Astrocyte (in vitro differentiated cells and primary cell): ENCODE data around the gene NAALADL2. TPM values are rescaled to one million over a fixed set of nuclear protein-coding genes. Genes with fewer than 3 reads are reported as not detected.
"Not testable (repeated sequence)": the region's sequence is repeated elsewhere in the genome, so short reads cannot be mapped to it uniquely, and the experiment has no call there.

Experiments
- DNase-seq: peaks from one replicate; pipeline ENCODE4 v3.0.0-alpha.2; 2010; ENCODE audit warnings: low read depth
- FAIRE-seq: peaks from 2 replicates; lab custom pipeline; 2011; peaks lifted over from hg19 to GRCh38; lab: Jason Lieb, UNC
- H2AFZ ChIP-seq: 2 replicates; pipeline ENCODE4 v1.6.0; 2012; ENCODE audit warnings: low read depth, low read length, inconsistent platforms
- H3K27ac ChIP-seq: 2 replicates; pipeline ENCODE4 v1.5.1; 2011; ENCODE audit warnings: low read depth, low read length, inconsistent platforms
- H3K27me3 ChIP-seq: 2 replicates; pipeline ENCODE4 v1.6.0; 2011; ENCODE audit warnings: low read length, inconsistent platforms; ENCODE audit not compliant: insufficient read depth
- H3K36me3 ChIP-seq: 2 replicates; pipeline ENCODE4 v1.5.1; 2011; ENCODE audit warnings: low read length, inconsistent platforms; ENCODE audit not compliant: insufficient read depth
- H3K4me1 ChIP-seq: 2 replicates; pipeline ENCODE4 v1.5.1; 2011; ENCODE audit warnings: low read length, inconsistent platforms; ENCODE audit not compliant: insufficient read depth
- H3K4me2 ChIP-seq: 2 replicates; pipeline ENCODE4 v1.6.0; 2012; ENCODE audit warnings: low read length, inconsistent platforms
- H3K4me3 ChIP-seq: 2 replicates; pipeline ENCODE4 v1.5.1; 2011; ENCODE audit warnings: low read depth, mild to moderate bottlenecking, low read length, inconsistent platforms; ENCODE audit not compliant: insufficient read depth
- H3K79me2 ChIP-seq: 2 replicates; pipeline ENCODE4 v1.6.0; 2012; ENCODE audit warnings: mild to moderate bottlenecking, low read length, inconsistent platforms; ENCODE audit not compliant: insufficient read depth
- H3K9ac ChIP-seq: 2 replicates; pipeline ENCODE4 v1.6.0; 2012; ENCODE audit warnings: mild to moderate bottlenecking, low read length, inconsistent platforms
- H3K9me3 ChIP-seq: 2 replicates; pipeline ENCODE4 v1.5.1; 2012; ENCODE audit warnings: low read depth, mild to moderate bottlenecking, low read length, inconsistent platforms; ENCODE audit not compliant: insufficient read depth
- H4K20me1 ChIP-seq: 2 replicates; pipeline ENCODE4 v1.6.0; 2012; ENCODE audit warnings: low read length, inconsistent platforms; ENCODE audit not compliant: insufficient read depth
- H3K27ac Mint-ChIP-seq: one replicate; pipeline ENCODE4 v1.8.0; 2021; ENCODE audit warnings: mild to moderate bottlenecking, mixed read lengths; ENCODE audit not compliant: unreplicated experiment
- H3K27me3 Mint-ChIP-seq: one replicate; pipeline ENCODE4 v1.8.0; 2021; ENCODE audit warnings: low read depth, mixed read lengths; ENCODE audit not compliant: unreplicated experiment
- H3K36me3 Mint-ChIP-seq: one replicate; pipeline ENCODE4 v1.8.0; 2021; ENCODE audit warnings: low read depth, mixed read lengths; ENCODE audit not compliant: unreplicated experiment
- H3K4me1 Mint-ChIP-seq: one replicate; pipeline ENCODE4 v1.8.0; 2021; ENCODE audit warnings: low read depth, mixed read lengths; ENCODE audit not compliant: unreplicated experiment
- H3K4me3 Mint-ChIP-seq: one replicate; pipeline ENCODE4 v1.8.0; 2021; ENCODE audit warnings: mild to moderate bottlenecking, moderate library complexity, mixed read lengths; ENCODE audit not compliant: unreplicated experiment
- H3K9me3 Mint-ChIP-seq: one replicate; pipeline ENCODE4 v1.8.0; 2021; ENCODE audit warnings: mild to moderate bottlenecking, mixed read lengths; ENCODE audit not compliant: unreplicated experiment
- EZH2 ChIP-seq: IDR thresholded peaks from 2 replicates; pipeline ENCODE4 v1.6.1; 2012; ENCODE audit warnings: mild to moderate bottlenecking, low read length, inconsistent platforms; ENCODE audit not compliant: insufficient read depth
- total RNA-seq: library from RNA; stranded (reverse); gene quantifications from 2 replicates; pipeline ENCODE4 v1.2.1, GENCODE V29; 2021
- TF ChIP-seq, protein P1 (sequence below): IDR thresholded peaks from 2 replicates; pipeline ENCODE4 v1.5.1; 2011; ENCODE audit warnings: low read depth, mild to moderate bottlenecking, inconsistent platforms, low read length, moderate library complexity; ENCODE audit not compliant: insufficient read depth

NAALADL2 gene
- total RNA-seq, 1 donor from 2014 or later, result 2.7 TPM

DNA sequence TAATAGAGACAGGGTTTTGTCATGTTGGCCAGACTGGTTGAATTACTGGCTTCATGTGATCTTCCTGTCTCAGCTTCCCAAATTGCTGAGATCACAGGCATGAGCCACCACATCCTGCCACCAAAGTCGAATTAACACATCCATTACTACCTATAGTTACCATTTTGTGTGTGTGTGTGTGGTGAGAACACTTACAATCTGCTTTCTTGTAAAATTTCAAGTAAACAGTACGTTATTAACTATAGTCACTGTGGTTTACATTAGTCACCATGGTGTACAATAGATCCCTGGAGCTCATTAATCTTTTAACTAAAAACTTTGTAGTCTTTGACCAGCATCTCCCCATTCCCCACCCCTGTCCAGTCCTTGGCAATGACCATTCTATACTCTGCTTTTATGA, 270.0 kb downstream of the NAALADL2 start:
- H3K9me3 ChIP-seq, result peaks cover 3% of the 10 kb centered on the region
- H3K4me1 Mint-ChIP-seq, result no peaks in the 10 kb centered on the region
- DNase-seq, result peak; percentile 91
- no peaks in the 10 kb centered on the region for H3K36me3 ChIP-seq
- no peaks in the 10 kb centered on the region for H3K79me2 ChIP-seq
- no peak overlapping the region for H3K9ac ChIP-seq
- H3K4me1 ChIP-seq, result no peaks in the 10 kb centered on the region
- H3K27me3 ChIP-seq, result no peaks in the 10 kb centered on the region
- peaks cover 3% of the 10 kb centered on the region for H3K9me3 Mint-ChIP-seq
- TF ChIP-seq, protein P1, sequence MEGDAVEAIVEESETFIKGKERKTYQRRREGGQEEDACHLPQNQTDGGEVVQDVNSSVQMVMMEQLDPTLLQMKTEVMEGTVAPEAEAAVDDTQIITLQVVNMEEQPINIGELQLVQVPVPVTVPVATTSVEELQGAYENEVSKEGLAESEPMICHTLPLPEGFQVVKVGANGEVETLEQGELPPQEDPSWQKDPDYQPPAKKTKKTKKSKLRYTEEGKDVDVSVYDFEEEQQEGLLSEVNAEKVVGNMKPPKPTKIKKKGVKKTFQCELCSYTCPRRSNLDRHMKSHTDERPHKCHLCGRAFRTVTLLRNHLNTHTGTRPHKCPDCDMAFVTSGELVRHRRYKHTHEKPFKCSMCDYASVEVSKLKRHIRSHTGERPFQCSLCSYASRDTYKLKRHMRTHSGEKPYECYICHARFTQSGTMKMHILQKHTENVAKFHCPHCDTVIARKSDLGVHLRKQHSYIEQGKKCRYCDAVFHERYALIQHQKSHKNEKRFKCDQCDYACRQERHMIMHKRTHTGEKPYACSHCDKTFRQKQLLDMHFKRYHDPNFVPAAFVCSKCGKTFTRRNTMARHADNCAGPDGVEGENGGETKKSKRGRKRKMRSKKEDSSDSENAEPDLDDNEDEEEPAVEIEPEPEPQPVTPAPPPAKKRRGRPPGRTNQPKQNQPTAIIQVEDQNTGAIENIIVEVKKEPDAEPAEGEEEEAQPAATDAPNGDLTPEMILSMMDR, result no peak
- TF ChIP-seq EZH2, result no peak
- H3K4me2 ChIP-seq, result no peak overlapping the region
- no peaks in the 10 kb centered on the region for H3K27me3 Mint-ChIP-seq
- peak; percentile 17 for FAIRE-seq
- H3K4me3 Mint-ChIP-seq, result no peak overlapping the region
- H2AFZ ChIP-seq, result no peak overlapping the region
- H3K4me3 ChIP-seq, result no peak overlapping the region
- H3K36me3 Mint-ChIP-seq, result no peaks in the 10 kb centered on the region
- no peaks in the 10 kb centered on the region for H4K20me1 ChIP-seq
- no peak overlapping the region for H3K27ac ChIP-seq
- H3K27ac Mint-ChIP-seq, result no peak overlapping the region

DNA sequence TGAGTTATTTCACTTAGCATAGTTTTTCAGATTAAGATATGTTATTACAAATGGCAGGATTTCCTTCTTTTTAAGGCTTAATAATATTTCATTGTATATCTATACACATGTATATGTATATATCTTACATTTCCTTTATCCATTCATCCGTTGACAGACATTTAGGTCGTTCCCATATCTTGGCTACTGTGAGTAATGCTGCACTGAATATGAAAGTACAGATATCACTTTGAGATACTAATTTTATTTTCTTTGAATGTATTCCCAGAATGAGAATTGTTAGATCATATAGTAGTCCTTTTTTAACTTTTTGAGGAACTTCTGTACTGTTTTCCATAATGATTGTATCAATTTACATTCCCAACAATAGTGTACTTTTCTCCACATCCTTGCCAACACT, 270.4 kb downstream of the NAALADL2 start:
- Histone ChIP-seq H3K27me3 (no peaks in the 10 kb centered on the region), H3K27ac (no peak overlapping the region), H2AFZ (no peak overlapping the region), H3K36me3 (no peaks in the 10 kb centered on the region), H4K20me1 (no peaks in the 10 kb centered on the region), H3K4me3 (no peak overlapping the region), H3K79me2 (no peaks in the 10 kb centered on the region), H3K9ac (no peak overlapping the region), H3K4me1 (no peaks in the 10 kb centered on the region), H3K9me3 (no peaks in the 10 kb centered on the region), H3K4me2 (no peak overlapping the region)
- H3K36me3 Mint-ChIP-seq, result no peaks in the 10 kb centered on the region
- no peak for TF ChIP-seq EZH2
- TF ChIP-seq, protein P1, result no peak
- no peaks in the 10 kb centered on the region for H3K4me1 Mint-ChIP-seq
- peak; percentile 52 for DNase-seq
- H3K27me3 Mint-ChIP-seq, result no peaks in the 10 kb centered on the region
- no peak for FAIRE-seq
- no peak overlapping the region for H3K27ac Mint-ChIP-seq
- H3K9me3 Mint-ChIP-seq, result peaks cover 2% of the 10 kb centered on the region
- no peak overlapping the region for H3K4me3 Mint-ChIP-seq

DNA sequence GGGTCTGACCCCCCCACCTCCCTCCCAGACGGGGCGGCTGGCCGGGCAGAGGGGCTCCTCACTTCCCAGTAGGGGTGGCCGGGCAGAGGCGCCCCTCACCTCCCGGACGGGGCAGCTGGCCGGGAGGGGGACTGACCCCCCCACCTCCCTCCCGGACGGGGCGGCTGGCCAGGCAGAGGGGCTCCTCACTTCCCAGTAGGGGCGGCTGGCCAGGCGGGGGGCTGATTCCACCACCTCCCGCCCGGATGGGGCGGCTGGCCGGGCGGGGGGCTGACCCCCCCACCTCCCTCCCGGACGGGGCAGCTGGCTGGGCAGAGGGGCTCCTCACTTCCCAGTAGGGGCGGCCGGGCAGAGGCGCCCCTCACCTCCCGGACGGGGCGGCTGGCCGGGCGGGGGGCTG, 272.7 kb downstream of the NAALADL2 start:
- not testable (repeated sequence) for H3K9me3 ChIP-seq, H3K27ac ChIP-seq, H3K27me3 Mint-ChIP-seq, H3K4me2 ChIP-seq, FAIRE-seq, H3K4me1 ChIP-seq, H3K4me3 ChIP-seq, H4K20me1 ChIP-seq, H3K27ac Mint-ChIP-seq, H3K9me3 Mint-ChIP-seq, H3K4me3 Mint-ChIP-seq, H3K36me3 Mint-ChIP-seq, H3K27me3 ChIP-seq, H3K4me1 Mint-ChIP-seq, H3K79me2 ChIP-seq, DNase-seq, H3K36me3 ChIP-seq, H3K9ac ChIP-seq, H2AFZ ChIP-seq

DNA sequence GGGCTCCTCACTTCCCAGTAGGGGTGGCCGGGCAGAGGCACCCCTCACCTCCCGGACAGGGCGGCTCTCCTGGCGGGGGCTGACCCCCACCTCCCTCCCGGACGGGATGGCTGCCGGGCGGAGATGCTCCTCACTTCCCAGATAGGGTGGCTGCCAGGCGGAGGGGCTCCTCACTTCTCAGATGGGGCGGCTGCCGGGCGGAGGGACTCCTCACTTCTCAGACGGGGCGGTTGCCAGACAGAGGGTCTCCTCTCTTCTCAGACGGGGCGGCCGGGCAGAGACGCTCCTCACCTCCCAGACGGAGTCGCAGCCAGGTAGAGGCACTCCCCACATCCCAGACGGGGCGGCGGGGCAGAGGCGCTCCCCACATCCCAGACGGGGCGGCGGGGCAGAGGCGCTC, 273.6 kb downstream of the NAALADL2 start:
- H3K4me2 ChIP-seq, H3K27ac Mint-ChIP-seq, H3K9me3 ChIP-seq, H3K4me1 ChIP-seq, H3K9me3 Mint-ChIP-seq, FAIRE-seq, H3K4me3 ChIP-seq, H4K20me1 ChIP-seq, H3K79me2 ChIP-seq, H3K9ac ChIP-seq, H3K36me3 ChIP-seq, H3K27ac ChIP-seq, H3K27me3 Mint-ChIP-seq, H3K36me3 Mint-ChIP-seq, DNase-seq, H2AFZ ChIP-seq, H3K4me1 Mint-ChIP-seq, H3K4me3 Mint-ChIP-seq, H3K27me3 ChIP-seq: not testable (repeated sequence)
